ENCODE results near the gene KIF11.

- no peak for TF ChIP-seq CTCF (conservative IDR thresholded peaks at IDR 0.05; ENCODE audit: low read depth, low read length)
- TF ChIP-seq MXI1 (IDR thresholded peaks at IDR 0.05; ENCODE audit: borderline replicate concordance, low read depth, low read length), result no peak
- TF ChIP-seq POLR2A (IDR thresholded peaks at IDR 0.05; ENCODE audit: low read depth, low read length), result no peak
- TF ChIP-seq MAFK (IDR thresholded peaks at IDR 0.05; ENCODE audit: low read depth, low read length), result no peak
- TF ChIP-seq CEBPB (IDR thresholded peaks at IDR 0.05; ENCODE audit: low read depth, low read length), result no peak
Measured at GRCh38 chr10:92699193-92699517, 106.2 kb downstream of the KIF11 start.
